HL-60 (cell line): ENCODE measurements around the gene RBFA.

Experiments
- DNase-seq, 2 experiments: peaks; one replicate each; pipeline ENCODE4 v3.0.0-alpha.2; 2010 to 2020; ENCODE audit warnings: low read depth in 1 of 2, low spot score in 1 of 2
- H3K27ac ChIP-seq: fragments of 250-450 bp; sonication (Bioruptor Pico); replicated peaks from 2 replicates; pipeline ENCODE4 v1.5.1; 2020; ENCODE audit warnings: mild to moderate bottlenecking, moderate library complexity
- H3K27me3 ChIP-seq: fragments of 250-450 bp; sonication (Bioruptor Pico); 2 replicates; pipeline ENCODE4 v1.5.1; 2021; ENCODE audit warnings: mild to moderate bottlenecking, moderate library complexity; ENCODE audit not compliant: insufficient read depth, poor library complexity, severe bottlenecking
- H3K4me3 ChIP-seq: replicated peaks from 2 replicates; pipeline ENCODE4 v1.5.1; 2011; ENCODE audit warnings: mild to moderate bottlenecking, control low read depth, low read length; ENCODE audit not compliant: insufficient read depth
- CTCF ChIP-seq: IDR thresholded peaks from one replicate; pipeline ENCODE4 v1.5.1; 2011; ENCODE audit warnings: low read length, control low read depth, inconsistent platforms; ENCODE audit not compliant: insufficient read depth
- GABPA ChIP-seq: IDR thresholded peaks from 2 replicates; pipeline ENCODE4 v1.6.1; 2012; ENCODE audit warnings: low read depth
- POLR2AphosphoS5 ChIP-seq: IDR thresholded peaks from 2 replicates; pipeline ENCODE4 v1.6.1; 2012; ENCODE audit warnings: low read depth
- REST ChIP-seq: IDR thresholded peaks from 2 replicates; pipeline ENCODE4 v1.6.1; 2012; ENCODE audit warnings: low read depth; ENCODE audit not compliant: insufficient replicate concordance
- SPI1 ChIP-seq: IDR thresholded peaks from 2 replicates; pipeline ENCODE4 v1.6.1; 2012; ENCODE audit warnings: low read depth, mild to moderate bottlenecking, borderline replicate concordance

RBFA gene

GRCh38 chr18:80033181-80034067 is 810 bp upstream of the RBFA start:
- no peaks in the 10 kb centered on the region for H3K27me3 ChIP-seq
- H3K4me3 ChIP-seq, result peak overlapping the region; percentile 75
- TF ChIP-seq GABPA, result no peak; the same call in 1 of the 2 replicates
- peak; percentile 52 for TF ChIP-seq REST
- TF ChIP-seq CTCF, result no peak
- TF ChIP-seq SPI1, result peak; percentile 12; the same call in 1 of the 2 replicates
- TF ChIP-seq POLR2AphosphoS5, result peak; percentile 83
- peak; percentile 84 to 92 for DNase-seq
- H3K27ac ChIP-seq, result peak overlapping the region; percentile 89

DNA sequence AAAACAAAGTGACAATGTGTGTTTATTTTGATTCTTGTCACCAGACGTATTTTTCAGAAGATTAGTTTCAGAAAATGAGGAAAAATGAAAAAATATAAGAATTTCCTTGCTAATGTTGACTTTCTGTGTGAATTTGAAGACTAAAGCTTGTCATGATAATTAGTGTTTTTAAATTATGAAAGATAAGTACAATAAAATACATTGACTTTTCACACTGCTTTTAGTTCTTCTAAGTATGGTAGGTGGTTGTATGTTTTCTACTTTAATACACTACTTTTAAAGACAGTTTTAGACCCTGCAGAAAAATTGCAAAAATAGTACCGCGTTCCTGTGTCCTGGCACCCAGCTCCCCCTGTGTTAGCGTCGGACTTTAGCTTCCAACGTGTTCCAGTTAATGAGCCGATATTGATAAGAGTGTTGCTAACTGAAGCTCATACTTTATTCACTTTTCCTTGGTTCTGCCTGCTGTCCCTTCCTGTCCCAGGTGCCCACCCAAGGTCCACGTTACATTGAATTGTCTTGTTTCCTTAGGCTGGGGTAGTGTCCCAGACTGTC is 695 bp downstream of the RBFA start:
- Histone ChIP-seq H3K27me3 (no peaks in the 10 kb centered on the region), H3K4me3 (peak overlapping the region; percentile 75), H3K27ac (peak overlapping the region; percentile 73)
- no peak for DNase-seq
- no peak for TF ChIP-seq REST
- TF ChIP-seq GABPA, result no peak; the same call in 1 of the 2 replicates
- TF ChIP-seq CTCF, result no peak
- no peak for TF ChIP-seq SPI1
- no peak for TF ChIP-seq POLR2AphosphoS5

- no peak for DNase-seq
- Histone ChIP-seq H3K27me3 (no peaks in the 10 kb centered on the region), H3K4me3 (no peak overlapping the region), H3K27ac (no peak overlapping the region)
- TF ChIP-seq GABPA (no peak), REST (no peak), SPI1 (no peak), POLR2AphosphoS5 (no peak), CTCF (no peak)
Observed at GRCh38 chr18:80035997-80036396, 1.8 kb downstream of the RBFA start.
